ENCODE data around the gene SIDT2.

DNA sequence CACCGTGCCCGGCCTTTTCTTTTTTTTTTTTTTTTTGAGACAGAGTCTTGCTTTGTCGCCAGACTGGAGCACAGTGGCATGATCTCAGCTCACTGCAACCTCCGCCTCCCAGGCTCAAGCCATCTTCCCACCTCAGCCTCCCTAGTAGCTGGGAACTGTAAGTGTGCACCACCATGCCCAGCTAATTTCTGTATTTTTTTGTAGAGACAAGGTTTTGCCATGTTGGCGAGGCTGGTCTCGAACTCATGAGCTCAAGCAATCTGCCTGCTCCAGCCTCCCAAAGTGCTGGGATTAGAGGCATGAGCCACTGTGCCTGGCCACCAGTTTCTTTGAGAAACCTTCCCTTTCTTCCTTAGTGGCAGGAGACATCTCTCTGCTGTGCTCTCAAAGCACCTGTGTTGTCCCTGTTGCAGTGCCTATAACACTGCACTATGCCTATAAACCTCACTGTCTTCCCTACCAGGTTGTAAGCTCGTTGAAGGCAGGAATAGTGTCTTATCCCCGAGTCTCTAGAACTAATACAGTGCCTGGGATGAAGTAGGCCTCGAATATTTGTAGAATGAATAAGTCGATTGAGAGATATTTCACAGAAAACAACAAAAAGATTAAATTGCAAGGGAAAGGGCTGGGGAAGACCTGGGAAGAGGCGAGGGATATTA lies 34.3 kb downstream of the SIDT2 start:
- TF ChIP-seq, protein P1, sequence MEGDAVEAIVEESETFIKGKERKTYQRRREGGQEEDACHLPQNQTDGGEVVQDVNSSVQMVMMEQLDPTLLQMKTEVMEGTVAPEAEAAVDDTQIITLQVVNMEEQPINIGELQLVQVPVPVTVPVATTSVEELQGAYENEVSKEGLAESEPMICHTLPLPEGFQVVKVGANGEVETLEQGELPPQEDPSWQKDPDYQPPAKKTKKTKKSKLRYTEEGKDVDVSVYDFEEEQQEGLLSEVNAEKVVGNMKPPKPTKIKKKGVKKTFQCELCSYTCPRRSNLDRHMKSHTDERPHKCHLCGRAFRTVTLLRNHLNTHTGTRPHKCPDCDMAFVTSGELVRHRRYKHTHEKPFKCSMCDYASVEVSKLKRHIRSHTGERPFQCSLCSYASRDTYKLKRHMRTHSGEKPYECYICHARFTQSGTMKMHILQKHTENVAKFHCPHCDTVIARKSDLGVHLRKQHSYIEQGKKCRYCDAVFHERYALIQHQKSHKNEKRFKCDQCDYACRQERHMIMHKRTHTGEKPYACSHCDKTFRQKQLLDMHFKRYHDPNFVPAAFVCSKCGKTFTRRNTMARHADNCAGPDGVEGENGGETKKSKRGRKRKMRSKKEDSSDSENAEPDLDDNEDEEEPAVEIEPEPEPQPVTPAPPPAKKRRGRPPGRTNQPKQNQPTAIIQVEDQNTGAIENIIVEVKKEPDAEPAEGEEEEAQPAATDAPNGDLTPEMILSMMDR (IDR thresholded peaks at IDR 0.05): no peak
- TF ChIP-seq POLR2A (IDR thresholded peaks at IDR 0.05): no peak
